A673 (cell line): Measurements from ENCODE around the gene STXBP2. TPM values are rescaled to one million over a fixed set of nuclear protein-coding genes. Genes with fewer than 3 reads are reported as not detected.

ENCODE experiments used
- BruUV-seq: library from RNA; stranded (reverse); fragments of 400-500 nt; replicated peaks from 2 replicates; lab custom pipeline; 2021; lab: Mats Ljungman, UMichigan
- CTCF ChIA-PET: fragments of 300-600 bp; sonication (Branson Sonifier 250); formaldehyde crosslinking; loops from one replicate; lab custom pipeline; 2022; ENCODE audit warnings: antibody characterized with exemption; lab: Charles Lee
- POLR2A ChIA-PET: fragments of 300-600 bp; sonication (Branson Sonifier 250); formaldehyde crosslinking; loops from one replicate; lab custom pipeline; 2022; ENCODE audit warnings: antibody characterized with exemption; ENCODE audit not compliant: low non-redundant PET; lab: Charles Lee
- DNase-seq: peaks from one replicate; pipeline ENCODE4 v3.0.0-alpha.2; 2015; ENCODE audit warnings: low spot score
- H3K27ac ChIP-seq: fragments of 200-600 bp; sonication (generic); 2 replicates; pipeline ENCODE4 v1.5.1; 2016; ENCODE audit warnings: mixed run types, low read depth, mild to moderate bottlenecking, mixed read lengths, antibody characterized with exemption, low read length; ENCODE audit not compliant: poor library complexity, severe bottlenecking
- H3K27me3 ChIP-seq: fragments of 200-600 bp; sonication (generic); replicated peaks from 2 replicates; pipeline ENCODE4 v1.6.1; 2017; ENCODE audit warnings: mixed run types, low read depth, mild to moderate bottlenecking, mixed read lengths, antibody characterized with exemption, low read length; ENCODE audit not compliant: insufficient read depth, poor library complexity
- H3K36me3 ChIP-seq: fragments of 200-600 bp; sonication (generic); 2 replicates; pipeline ENCODE4 v1.6.1; 2016; ENCODE audit warnings: mixed run types, mild to moderate bottlenecking, mixed read lengths, antibody characterized with exemption, low read length; ENCODE audit not compliant: insufficient read depth, poor library complexity, severe bottlenecking
- H3K4me1 ChIP-seq: fragments of 200-600 bp; sonication (generic); 2 replicates; pipeline ENCODE4 v1.6.1; 2017; ENCODE audit warnings: mixed run types, mild to moderate bottlenecking, mixed read lengths, antibody characterized with exemption, low read length; ENCODE audit not compliant: insufficient read depth, poor library complexity, severe bottlenecking
- H3K4me3 ChIP-seq: fragments of 200-600 bp; sonication (generic); 2 replicates; pipeline ENCODE4 v1.5.1; 2016; ENCODE audit warnings: low read depth, mixed run types, mild to moderate bottlenecking, mixed read lengths, low read length; ENCODE audit not compliant: poor library complexity, severe bottlenecking
- H3K9me3 ChIP-seq: fragments of 200-600 bp; sonication (generic); 2 replicates; pipeline ENCODE4 v1.6.1; 2016; ENCODE audit warnings: mixed run types, low read depth, mild to moderate bottlenecking, mixed read lengths, antibody characterized with exemption, low read length; ENCODE audit not compliant: poor library complexity, severe bottlenecking
- CTCF ChIP-seq: fragments of 300-800, 200-600 bp; sonication (generic); conservative IDR thresholded peaks from 2 replicates; pipeline ENCODE4 v1.5.1; 2017; ENCODE audit warnings: low read depth, mild to moderate bottlenecking, antibody characterized with exemption, low read length, moderate library complexity, mixed read lengths
- EZH2 ChIP-seq: fragments of 200-600 bp; sonication (generic); IDR thresholded peaks from 2 replicates; pipeline ENCODE4 v1.6.1; 2017; ENCODE audit warnings: borderline replicate concordance, low read depth, mild to moderate bottlenecking, mixed read lengths, antibody characterized with exemption, low read length; ENCODE audit not compliant: poor library complexity, severe bottlenecking
- intact Hi-C: fragments of 100-400 bp; cut with micrococcal nuclease; formaldehyde crosslinking; loops from one replicate; pipeline ENCODE4 v1.10.0; 2022; ENCODE audit not compliant: unreplicated experiment
- total RNA-seq: library from RNA; stranded (reverse); gene quantifications from 2 replicates; pipeline ENCODE4 v1.2.3, GENCODE V29; 2021

Gene STXBP2
- total RNA-seq, 1 experiment from 2014 or later, result 49.8 TPM

GRCh38 chr19:7618348-7618747 lies 18.6 kb upstream of the STXBP2 start:
- TF ChIP-seq EZH2, result no peak
- TF ChIP-seq CTCF, result no peak
- POLR2A ChIA-PET, result no interaction called here
- H3K27ac ChIP-seq, result no peak overlapping the region

GRCh38 chr19:7618771-7619510 lies 18.0 kb upstream of the STXBP2 start:
- no peaks in the 10 kb centered on the region for H3K27me3 ChIP-seq
- peaks cover 23% of the 10 kb centered on the region for H3K36me3 ChIP-seq
- no peaks in the 10 kb centered on the region for H3K4me1 ChIP-seq
- POLR2A ChIA-PET, result no interaction called here
- H3K27ac ChIP-seq, result no peak overlapping the region
- H3K4me3 ChIP-seq, result no peak overlapping the region
- TF ChIP-seq EZH2 (no peak), CTCF (no peak)
- intact Hi-C loops, result no loop called here
- CTCF ChIA-PET, result no interaction called here
- BruUV-seq, result no TSS peak
- no peak for DNase-seq
- H3K9me3 ChIP-seq, result no peaks in the 10 kb centered on the region

More at GRCh38 chr19:7618348-7618747, 18.6 kb upstream of the STXBP2 start:
- CTCF ChIA-PET, result no interaction called here
- peaks cover 20% of the 10 kb centered on the region for H3K36me3 ChIP-seq
- no peaks in the 10 kb centered on the region for H3K27me3 ChIP-seq
- BruUV-seq, result no TSS peak
- intact Hi-C loops, result no loop called here
- no peak overlapping the region for H3K4me3 ChIP-seq
- DNase-seq, result no peak
- no peaks in the 10 kb centered on the region for H3K9me3 ChIP-seq
- H3K4me1 ChIP-seq, result no peaks in the 10 kb centered on the region

GRCh38 chr19:7619671-7620441 lies 17.1 kb upstream of the STXBP2 start:
- TF ChIP-seq CTCF (no peak), EZH2 (no peak)
- BruUV-seq, result TSS peak; percentile 65
- intact Hi-C loops, result no loop called here
- Histone ChIP-seq H3K4me1 (no peaks in the 10 kb centered on the region), H3K27ac (no peak overlapping the region), H3K36me3 (peaks cover 23% of the 10 kb centered on the region), H3K27me3 (no peaks in the 10 kb centered on the region), H3K4me3 (no peak overlapping the region), H3K9me3 (no peaks in the 10 kb centered on the region)
- CTCF ChIA-PET, result no interaction called here
- DNase-seq, result no peak
- POLR2A ChIA-PET, result no interaction called here
